ENCODE results near the gene AREG.

Gene AREG

DNA sequence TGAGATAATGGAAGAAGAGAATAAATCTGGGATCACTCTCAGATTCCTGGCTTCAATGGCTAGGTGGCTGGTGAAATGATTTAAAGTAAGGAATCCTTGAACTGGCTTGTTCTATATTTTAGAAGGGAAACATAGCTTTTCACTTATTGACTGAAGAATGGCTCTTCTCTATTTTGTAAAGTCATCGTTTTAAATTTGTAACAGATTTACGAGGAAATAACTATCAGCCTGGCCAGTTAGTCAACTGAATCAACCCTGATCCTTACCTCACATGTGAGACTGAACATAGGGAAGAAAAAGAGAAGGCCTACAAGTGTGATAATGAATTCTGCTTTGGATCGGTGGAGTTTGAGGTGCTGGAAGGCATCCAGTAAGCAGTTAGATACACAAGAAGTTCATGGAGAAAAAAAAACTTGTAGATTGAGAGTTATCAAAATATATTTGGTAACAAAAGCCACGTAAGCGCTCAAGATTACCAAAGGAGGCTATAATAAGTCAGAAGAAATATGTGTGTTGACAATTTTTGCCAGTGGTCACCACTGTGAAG lies 12.0 kb downstream of the AREG start:
- TF ChIP-seq, protein P1, sequence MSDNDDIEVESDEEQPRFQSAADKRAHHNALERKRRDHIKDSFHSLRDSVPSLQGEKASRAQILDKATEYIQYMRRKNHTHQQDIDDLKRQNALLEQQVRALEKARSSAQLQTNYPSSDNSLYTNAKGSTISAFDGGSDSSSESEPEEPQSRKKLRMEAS (IDR thresholded peaks at IDR 0.05; ENCODE audit: low read depth, low read length) = no peak
- no peak for TF ChIP-seq POLR2A (IDR thresholded peaks at IDR 0.05; ENCODE audit: extremely low read depth, insufficient read length)
- TF ChIP-seq, protein P2, sequence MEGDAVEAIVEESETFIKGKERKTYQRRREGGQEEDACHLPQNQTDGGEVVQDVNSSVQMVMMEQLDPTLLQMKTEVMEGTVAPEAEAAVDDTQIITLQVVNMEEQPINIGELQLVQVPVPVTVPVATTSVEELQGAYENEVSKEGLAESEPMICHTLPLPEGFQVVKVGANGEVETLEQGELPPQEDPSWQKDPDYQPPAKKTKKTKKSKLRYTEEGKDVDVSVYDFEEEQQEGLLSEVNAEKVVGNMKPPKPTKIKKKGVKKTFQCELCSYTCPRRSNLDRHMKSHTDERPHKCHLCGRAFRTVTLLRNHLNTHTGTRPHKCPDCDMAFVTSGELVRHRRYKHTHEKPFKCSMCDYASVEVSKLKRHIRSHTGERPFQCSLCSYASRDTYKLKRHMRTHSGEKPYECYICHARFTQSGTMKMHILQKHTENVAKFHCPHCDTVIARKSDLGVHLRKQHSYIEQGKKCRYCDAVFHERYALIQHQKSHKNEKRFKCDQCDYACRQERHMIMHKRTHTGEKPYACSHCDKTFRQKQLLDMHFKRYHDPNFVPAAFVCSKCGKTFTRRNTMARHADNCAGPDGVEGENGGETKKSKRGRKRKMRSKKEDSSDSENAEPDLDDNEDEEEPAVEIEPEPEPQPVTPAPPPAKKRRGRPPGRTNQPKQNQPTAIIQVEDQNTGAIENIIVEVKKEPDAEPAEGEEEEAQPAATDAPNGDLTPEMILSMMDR (IDR thresholded peaks at IDR 0.05; ENCODE audit: low read depth, low read length) = no peak
- TF ChIP-seq MYC (IDR thresholded peaks at IDR 0.05; ENCODE audit: low read depth, low read length) = no peak
- DNase-seq (ENCODE audit: low read depth) = no peak
- no peak overlapping the region for H3K4me3 ChIP-seq (ENCODE audit: low read depth, low read length)

DNA sequence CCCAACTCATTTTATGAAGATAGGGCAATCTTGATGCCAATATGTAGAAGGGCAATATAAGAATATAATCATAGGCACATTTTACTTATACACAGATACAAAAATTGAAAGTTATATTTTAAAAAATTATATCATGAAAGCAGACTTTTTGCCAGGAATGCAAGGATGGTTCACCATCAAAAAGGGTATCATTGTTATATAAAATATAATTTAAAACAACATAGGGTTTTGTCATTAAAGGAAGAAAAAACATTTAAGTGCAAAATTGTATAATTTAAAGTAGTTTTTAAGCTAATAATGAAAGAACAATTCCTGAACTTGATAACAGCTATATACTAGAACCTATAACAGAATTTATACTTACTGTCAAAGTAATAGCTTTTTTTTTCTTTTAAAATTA lies 15.9 kb downstream of the AREG start:
- TF ChIP-seq MYC (IDR thresholded peaks at IDR 0.05; ENCODE audit: low read depth, low read length) (no peak), POLR2A (IDR thresholded peaks at IDR 0.05; ENCODE audit: extremely low read depth, insufficient read length) (no peak)
- TF ChIP-seq, protein P2 (IDR thresholded peaks at IDR 0.05; ENCODE audit: low read depth, low read length) = no peak
- TF ChIP-seq, protein P1 (IDR thresholded peaks at IDR 0.05; ENCODE audit: low read depth, low read length) = no peak

DNA sequence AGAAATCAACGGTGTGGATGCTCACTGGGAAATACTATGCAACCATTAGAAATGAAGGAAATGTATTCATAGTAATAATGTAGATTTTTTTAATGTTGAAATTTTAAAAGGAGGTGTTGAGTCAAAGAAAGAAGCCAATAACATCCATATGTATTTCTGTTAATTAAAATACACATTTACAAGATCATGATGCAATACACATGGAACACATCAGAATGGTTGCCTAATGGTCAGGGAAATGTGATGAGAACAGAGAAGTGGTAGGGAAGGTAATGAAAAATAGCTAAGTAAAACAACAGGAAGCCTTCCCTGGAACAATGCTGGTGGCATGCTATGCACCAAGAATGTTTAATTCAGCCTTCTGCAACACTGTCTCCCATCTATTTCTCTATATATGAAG lies 18.2 kb downstream of the AREG start:
- no peak for DNase-seq (ENCODE audit: low read depth)
- H3K4me3 ChIP-seq (ENCODE audit: low read depth, low read length) = no peak overlapping the region
- no peak for TF ChIP-seq MYC (IDR thresholded peaks at IDR 0.05; ENCODE audit: low read depth, low read length)
- TF ChIP-seq, protein P2 (IDR thresholded peaks at IDR 0.05; ENCODE audit: low read depth, low read length) = no peak
- TF ChIP-seq POLR2A (IDR thresholded peaks at IDR 0.05; ENCODE audit: extremely low read depth, insufficient read length) = no peak
- TF ChIP-seq, protein P1 (IDR thresholded peaks at IDR 0.05; ENCODE audit: low read depth, low read length) = no peak

More for the DNA sequence above, 15.9 kb downstream of the AREG start:
- H3K4me3 ChIP-seq (ENCODE audit: low read depth, low read length) = no peak overlapping the region
- no peak for DNase-seq (ENCODE audit: low read depth)

DNA sequence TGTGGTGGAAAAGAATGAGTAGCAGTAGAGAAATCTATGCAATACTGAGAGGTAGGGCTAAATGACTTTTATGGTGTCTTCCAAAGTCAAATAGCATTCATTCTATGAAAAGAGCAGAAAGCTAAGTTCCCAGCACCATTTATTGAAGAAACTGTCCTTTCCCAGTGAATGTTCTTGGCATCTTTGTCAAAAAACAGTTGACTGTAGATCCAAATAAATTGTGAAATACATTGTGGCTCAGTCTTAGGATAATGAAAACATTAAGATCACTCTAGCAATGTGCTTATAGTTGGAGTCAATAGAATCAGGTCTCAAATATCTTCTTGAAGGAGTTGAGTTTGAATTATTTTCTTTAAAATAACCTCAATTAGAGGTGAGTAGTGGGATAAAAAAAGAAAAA lies 19.4 kb downstream of the AREG start:
- no peak overlapping the region for H3K4me3 ChIP-seq (ENCODE audit: low read depth, low read length)
- no peak for DNase-seq (ENCODE audit: low read depth)
- TF ChIP-seq MYC (IDR thresholded peaks at IDR 0.05; ENCODE audit: low read depth, low read length) (no peak), POLR2A (IDR thresholded peaks at IDR 0.05; ENCODE audit: extremely low read depth, insufficient read length) (no peak)
- TF ChIP-seq, protein P2 (IDR thresholded peaks at IDR 0.05; ENCODE audit: low read depth, low read length) = no peak
- TF ChIP-seq, protein P1 (IDR thresholded peaks at IDR 0.05; ENCODE audit: low read depth, low read length) = no peak

DNA sequence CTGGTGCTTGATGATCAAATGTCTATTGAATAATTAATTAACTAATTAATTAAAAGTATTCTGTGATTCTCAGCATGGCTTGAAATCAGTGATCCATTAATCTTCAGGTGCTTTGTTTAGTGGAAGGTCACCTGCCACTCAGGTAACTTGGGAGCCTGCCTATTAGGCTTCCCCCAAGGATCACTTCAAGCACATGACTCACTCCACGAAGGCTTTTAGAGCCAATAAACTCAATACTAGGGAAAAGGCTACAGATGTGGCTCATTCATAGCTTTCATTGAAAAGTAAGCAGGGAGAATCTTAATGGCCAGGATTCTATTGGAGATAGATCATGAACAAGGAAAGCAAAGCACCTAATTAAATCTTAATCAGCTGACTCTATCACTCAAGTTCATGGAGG lies 21.3 kb downstream of the AREG start:
- TF ChIP-seq POLR2A (IDR thresholded peaks at IDR 0.05; ENCODE audit: extremely low read depth, insufficient read length) = no peak
- TF ChIP-seq, protein P2 (IDR thresholded peaks at IDR 0.05; ENCODE audit: low read depth, low read length) = no peak
- TF ChIP-seq, protein P1 (IDR thresholded peaks at IDR 0.05; ENCODE audit: low read depth, low read length) = no peak
- no peak for DNase-seq (ENCODE audit: low read depth)

More for the DNA sequence above, 21.3 kb downstream of the AREG start:
- no peak overlapping the region for H3K4me3 ChIP-seq (ENCODE audit: low read depth, low read length)

Measured in NB4 (cell line).